Stimulated activated naive CD8-positive, alpha-beta T cell treated with anti-CD3 and anti-CD28 coated beads, Interleukin-15, Interleukin-2, amounts not matched to agents 100 U/mL and 50 U/mL, for 24 hours (primary cell): Measurements from ENCODE around the gene HMOX1.
"Not testable (repeated sequence)": the region's sequence is repeated elsewhere in the genome, so short reads cannot be mapped to it uniquely, and the experiment has no call there.

Source experiments
- ATAC-seq: fragments of 150-1000 bp; cut with Tn5 transposase; one replicate; pipeline ENCODE4 v1.10.0; 2021
- DNase-seq: peaks from one replicate; pipeline ENCODE4 v3.0.0; 2021

Gene HMOX1

GRCh38 chr22:35434061-35434710 is 53.3 kb downstream of the HMOX1 start:
- DNase-seq (no peak), ATAC-seq (no peak)

- ATAC-seq (no peak), DNase-seq (no peak)
Observed at GRCh38 chr22:35435201-35435740, 54.4 kb downstream of the HMOX1 start.

- no peak for ATAC-seq
- DNase-seq = no peak
Observed at GRCh38 chr22:35436421-35436820, 55.5 kb downstream of the HMOX1 start.

- ATAC-seq (no peak), DNase-seq (peak; percentile 23)
Observed at GRCh38 chr22:35437049-35437448, 56.2 kb downstream of the HMOX1 start.

GRCh38 chr22:35438673-35439364 is 57.9 kb downstream of the HMOX1 start:
- not testable (repeated sequence) for ATAC-seq, DNase-seq

- no peak for ATAC-seq
- no peak for DNase-seq
Observed at GRCh38 chr22:35439365-35439717, 58.4 kb downstream of the HMOX1 start.

GRCh38 chr22:35440129-35440528 is 59.2 kb downstream of the HMOX1 start:
- no peak for DNase-seq
- no peak for ATAC-seq

GRCh38 chr22:35441489-35442100 is 60.7 kb downstream of the HMOX1 start:
- ATAC-seq (no peak), DNase-seq (no peak)

- DNase-seq = no peak
- no peak for ATAC-seq
Observed at GRCh38 chr22:35442471-35442870, 61.6 kb downstream of the HMOX1 start.

- DNase-seq (no peak), ATAC-seq (no peak)
Observed at GRCh38 chr22:35443338-35443737, 62.4 kb downstream of the HMOX1 start.
